HEK293 (cell line): ENCODE data around the gene DAGLB.

ENCODE experiments used
- CTCF ChIA-PET: fragments of 350-600 bp; formaldehyde crosslinking; extraction: SDS; loops from one replicate; lab custom pipeline; 2021; ENCODE audit warnings: antibody characterized with exemption; lab: Yijun Ruan, JAX
- POLR2A ChIA-PET: fragments of 300-600 bp; formaldehyde crosslinking; extraction: SDS; loops from one replicate; lab custom pipeline; 2020; ENCODE audit warnings: antibody characterized with exemption, inconsistent platforms; lab: Yijun Ruan, JAX
- H3K27ac ChIP-seq: fragments of 200-500 bp; sonication (Bioruptor generic); 2 replicates; pipeline ENCODE4 v1.5.1; 2014; ENCODE audit warnings: low read depth, low read length, control low read depth, inconsistent platforms; ENCODE audit errors: extremely low read depth
- H3K36me3 ChIP-seq, 2 experiments: fragments of 200-500 bp in 1 of 2; sonication (Bioruptor generic) in 1 of 2; 1 replicate in 1 of 2; 2 replicates in 1 of 2; pipeline ENCODE4 v1.5.1; 2014 to 2017; ENCODE audit warnings: inconsistent platforms in 2 of 2, low read length in 2 of 2; ENCODE audit not compliant: control insufficient read depth in 2 of 2, insufficient read depth in 1 of 2
- H3K4me1 ChIP-seq: fragments of 200-500 bp; sonication (Bioruptor generic); 2 replicates; pipeline ENCODE4 v1.5.1; 2014; ENCODE audit warnings: mild to moderate bottlenecking, low read length, inconsistent platforms; ENCODE audit not compliant: control insufficient read depth, insufficient read depth
- H3K4me3 ChIP-seq: 2 replicates; pipeline ENCODE4 v1.5.1; 2011; ENCODE audit warnings: low read depth, mild to moderate bottlenecking, control low read depth, low read length, moderate library complexity
- H3K9me3 ChIP-seq: fragments of 200-500 bp; sonication (Bioruptor generic); 2 replicates; pipeline ENCODE4 v1.5.1; 2014; ENCODE audit warnings: low read depth, low read length, inconsistent platforms; ENCODE audit not compliant: control insufficient read depth, insufficient read depth
- GLI4 ChIP-seq: fragments of 450-650 bp; formaldehyde crosslinking; IDR thresholded peaks from 2 replicates; pipeline ENCODE4 v1.5.1; 2016; ENCODE audit warnings: missing biosample characterization, missing genetic modification characterization
- HOXC10 ChIP-seq: sonication (generic); formaldehyde crosslinking; IDR thresholded peaks from 2 replicates; pipeline ENCODE4 v1.8.1; 2023; ENCODE audit warnings: mild to moderate bottlenecking, missing genetic modification reagents
- KLF7 ChIP-seq: fragments of 450-650 bp; formaldehyde crosslinking; IDR thresholded peaks from 2 replicates; pipeline ENCODE4 v1.5.1; 2016; ENCODE audit warnings: missing biosample characterization, missing genetic modification characterization, borderline replicate concordance
- KLF8 ChIP-seq: fragments of 450-650 bp; formaldehyde crosslinking; IDR thresholded peaks from 2 replicates; pipeline ENCODE4 v1.5.1; 2016; ENCODE audit warnings: missing biosample characterization, missing genetic modification characterization
- KLF9 ChIP-seq: fragments of 450-650 bp; formaldehyde crosslinking; IDR thresholded peaks from 2 replicates; pipeline ENCODE4 v1.5.1; 2016; ENCODE audit warnings: missing biosample characterization, missing genetic modification characterization, low read depth
- ZBTB8A ChIP-seq: fragments of 450-650 bp; formaldehyde crosslinking; IDR thresholded peaks from 2 replicates; pipeline ENCODE4 v1.5.1; 2016; ENCODE audit warnings: missing biosample characterization, missing genetic modification characterization
- ZIC2 ChIP-seq: fragments of 450-650 bp; formaldehyde crosslinking; IDR thresholded peaks from 2 replicates; pipeline ENCODE4 v1.5.1; 2016; ENCODE audit warnings: missing biosample characterization, missing genetic modification characterization
- ZNF114 ChIP-seq: fragments of 450-650 bp; formaldehyde crosslinking; IDR thresholded peaks from 2 replicates; pipeline ENCODE4 v1.5.0; 2017; ENCODE audit warnings: missing biosample characterization, missing genetic modification characterization
- ZNF132 ChIP-seq: fragments of 450-650 bp; formaldehyde crosslinking; IDR thresholded peaks from 2 replicates; pipeline ENCODE4 v1.5.1; 2017; ENCODE audit warnings: missing biosample characterization, missing genetic modification characterization, borderline replicate concordance
- ZNF133 ChIP-seq: fragments of 450-650 bp; formaldehyde crosslinking; IDR thresholded peaks from 2 replicates; pipeline ENCODE4 v1.5.1; 2016; ENCODE audit warnings: missing biosample characterization, missing genetic modification characterization
- ZNF140 ChIP-seq: fragments of 450-650 bp; formaldehyde crosslinking; IDR thresholded peaks from 2 replicates; pipeline ENCODE4 v1.5.1; 2016; ENCODE audit warnings: missing biosample characterization, missing genetic modification characterization
- ZNF266 ChIP-seq: fragments of 450-650 bp; formaldehyde crosslinking; IDR thresholded peaks from 2 replicates; pipeline ENCODE4 v1.5.1; 2016; ENCODE audit warnings: missing biosample characterization, missing genetic modification characterization, low read depth
- ZNF350 ChIP-seq: fragments of 450-650 bp; formaldehyde crosslinking; IDR thresholded peaks from 2 replicates; pipeline ENCODE4 v1.5.0; 2017; ENCODE audit warnings: missing biosample characterization, mild to moderate bottlenecking, missing genetic modification characterization
- ZNF416 ChIP-seq: fragments of 450-650 bp; formaldehyde crosslinking; IDR thresholded peaks from 2 replicates; pipeline ENCODE4 v1.5.1; 2016; ENCODE audit warnings: missing biosample characterization, missing genetic modification characterization
- ZNF423 ChIP-seq: fragments of 450-650 bp; formaldehyde crosslinking; IDR thresholded peaks from 2 replicates; pipeline ENCODE4 v1.5.1; 2016; ENCODE audit warnings: missing biosample characterization, missing genetic modification characterization
- ZNF654 ChIP-seq: fragments of 450-650 bp; formaldehyde crosslinking; IDR thresholded peaks from 2 replicates; pipeline ENCODE4 v1.5.1; 2016; ENCODE audit warnings: low read depth, missing biosample characterization, missing genetic modification characterization
- ZNF843 ChIP-seq: fragments of 450-650 bp; formaldehyde crosslinking; IDR thresholded peaks from 2 replicates; pipeline ENCODE4 v1.5.1; 2016; ENCODE audit warnings: missing biosample characterization, missing genetic modification characterization
- ZSCAN23 ChIP-seq: fragments of 450-650 bp; formaldehyde crosslinking; IDR thresholded peaks from 2 replicates; pipeline ENCODE4 v1.5.1; 2016; ENCODE audit warnings: missing biosample characterization, missing genetic modification characterization
- ZSCAN30 ChIP-seq: fragments of 450-650 bp; IDR thresholded peaks from 2 replicates; pipeline ENCODE4 v1.5.1; 2018; ENCODE audit warnings: missing biosample characterization, mild to moderate bottlenecking, missing genetic modification characterization, moderate library complexity
- TF ChIP-seq, protein P1 (sequence below): fragments of 450-650 bp; formaldehyde crosslinking; IDR thresholded peaks from 2 replicates; pipeline ENCODE4 v1.5.1; 2016; ENCODE audit warnings: missing biosample characterization, missing genetic modification characterization
- TF ChIP-seq, protein P2 (sequence below): fragments of 450-650 bp; formaldehyde crosslinking; IDR thresholded peaks from 2 replicates; pipeline ENCODE4 v1.5.1; 2016; ENCODE audit warnings: missing biosample characterization, missing genetic modification characterization
- TF ChIP-seq, protein P3 (sequence below): fragments of 450-650 bp; formaldehyde crosslinking; IDR thresholded peaks from 2 replicates; pipeline ENCODE4 v1.5.1; 2016; ENCODE audit warnings: missing biosample characterization, missing genetic modification characterization
- TF ChIP-seq, protein P4 (sequence below): fragments of 450-650 bp; formaldehyde crosslinking; IDR thresholded peaks from 2 replicates; pipeline ENCODE4 v1.5.1; 2016; ENCODE audit warnings: missing biosample characterization, missing genetic modification characterization

Gene DAGLB

DNA sequence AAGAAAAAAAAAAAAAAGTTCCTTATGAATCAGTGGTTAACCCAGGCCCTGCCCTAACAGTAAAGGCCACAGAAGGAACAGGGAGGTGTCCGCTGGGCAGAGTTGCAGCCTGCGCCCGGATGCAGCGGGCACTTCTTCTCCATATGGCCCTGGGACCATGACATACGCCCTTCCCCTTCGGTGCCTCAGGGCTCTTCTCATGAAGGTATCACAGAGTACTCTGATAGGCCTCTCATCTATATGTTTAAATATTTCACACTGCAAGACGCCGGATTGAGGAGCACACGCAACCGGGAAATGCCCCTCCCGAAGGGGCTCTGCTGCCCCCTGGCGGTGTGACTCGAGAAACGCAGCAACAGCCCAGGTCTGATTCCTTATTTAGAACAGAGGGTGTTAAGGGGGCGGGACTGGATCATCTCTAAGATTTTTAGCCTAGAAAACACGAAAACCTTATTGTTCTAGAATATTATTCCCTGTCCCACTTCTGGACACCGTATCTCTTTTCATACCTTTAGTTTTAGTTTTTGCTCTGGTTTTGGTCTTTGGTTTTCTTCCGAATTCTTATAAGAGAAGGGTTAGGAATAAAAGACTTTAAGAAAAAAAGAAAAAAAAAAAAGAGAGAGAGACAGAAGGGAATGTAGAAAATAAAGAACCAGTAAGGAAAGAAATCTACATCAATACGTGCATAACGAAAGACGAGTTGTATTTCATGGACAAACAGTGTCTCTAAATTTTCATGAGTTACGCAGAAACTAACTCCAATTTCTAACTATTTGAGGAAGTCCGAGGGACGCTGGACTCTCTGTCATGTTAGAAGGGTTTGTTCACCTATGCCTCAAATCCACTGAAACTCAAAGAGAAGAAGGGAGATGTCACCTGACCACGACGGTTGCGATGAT, 12.0 kb downstream of the DAGLB start:
- no peak overlapping the region for H3K27ac ChIP-seq
- H3K36me3 ChIP-seq = peaks cover 4 to 25% of the 10 kb centered on the region in 2 experiments; a peak in 2 of 3 replicates
- no peaks in the 10 kb centered on the region for H3K9me3 ChIP-seq
- ChIA-PET POLR2A (no interaction called here), CTCF (interaction anchor here (0.7 to 1.5 kb wide), 8 partner anchors 8 to 483 kb away, joined by 3 to 5 read pairs (median 4); no protein-coding TSS in a partner anchor)
- H3K4me1 ChIP-seq = no peaks in the 10 kb centered on the region
- no peak overlapping the region for H3K4me3 ChIP-seq
- TF ChIP-seq ZNF423 (no peak), ZNF654 (peak; percentile 65), KLF8 (tag by site-specific recombination) (0 out of 2 replicates have a peak, but pooled peaks have one; percentile 19), GLI4 (tag by site-specific recombination) (no peak), HOXC10 (no peak), KLF7 (tag by site-specific recombination) (no peak), KLF9 (no peak), ZSCAN30 (tag by site-specific recombination) (no peak), ZNF266 (no peak)
- TF ChIP-seq, protein P1, sequence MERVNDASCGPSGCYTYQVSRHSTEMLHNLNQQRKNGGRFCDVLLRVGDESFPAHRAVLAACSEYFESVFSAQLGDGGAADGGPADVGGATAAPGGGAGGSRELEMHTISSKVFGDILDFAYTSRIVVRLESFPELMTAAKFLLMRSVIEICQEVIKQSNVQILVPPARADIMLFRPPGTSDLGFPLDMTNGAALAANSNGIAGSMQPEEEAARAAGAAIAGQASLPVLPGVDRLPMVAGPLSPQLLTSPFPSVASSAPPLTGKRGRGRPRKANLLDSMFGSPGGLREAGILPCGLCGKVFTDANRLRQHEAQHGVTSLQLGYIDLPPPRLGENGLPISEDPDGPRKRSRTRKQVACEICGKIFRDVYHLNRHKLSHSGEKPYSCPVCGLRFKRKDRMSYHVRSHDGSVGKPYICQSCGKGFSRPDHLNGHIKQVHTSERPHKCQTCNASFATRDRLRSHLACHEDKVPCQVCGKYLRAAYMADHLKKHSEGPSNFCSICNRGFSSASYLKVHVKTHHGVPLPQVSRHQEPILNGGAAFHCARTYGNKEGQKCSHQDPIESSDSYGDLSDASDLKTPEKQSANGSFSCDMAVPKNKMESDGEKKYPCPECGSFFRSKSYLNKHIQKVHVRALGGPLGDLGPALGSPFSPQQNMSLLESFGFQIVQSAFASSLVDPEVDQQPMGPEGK (tag by site-specific recombination) = 0 out of 2 replicates have a peak, but pooled peaks have one; percentile 26
- TF ChIP-seq, protein P2, sequence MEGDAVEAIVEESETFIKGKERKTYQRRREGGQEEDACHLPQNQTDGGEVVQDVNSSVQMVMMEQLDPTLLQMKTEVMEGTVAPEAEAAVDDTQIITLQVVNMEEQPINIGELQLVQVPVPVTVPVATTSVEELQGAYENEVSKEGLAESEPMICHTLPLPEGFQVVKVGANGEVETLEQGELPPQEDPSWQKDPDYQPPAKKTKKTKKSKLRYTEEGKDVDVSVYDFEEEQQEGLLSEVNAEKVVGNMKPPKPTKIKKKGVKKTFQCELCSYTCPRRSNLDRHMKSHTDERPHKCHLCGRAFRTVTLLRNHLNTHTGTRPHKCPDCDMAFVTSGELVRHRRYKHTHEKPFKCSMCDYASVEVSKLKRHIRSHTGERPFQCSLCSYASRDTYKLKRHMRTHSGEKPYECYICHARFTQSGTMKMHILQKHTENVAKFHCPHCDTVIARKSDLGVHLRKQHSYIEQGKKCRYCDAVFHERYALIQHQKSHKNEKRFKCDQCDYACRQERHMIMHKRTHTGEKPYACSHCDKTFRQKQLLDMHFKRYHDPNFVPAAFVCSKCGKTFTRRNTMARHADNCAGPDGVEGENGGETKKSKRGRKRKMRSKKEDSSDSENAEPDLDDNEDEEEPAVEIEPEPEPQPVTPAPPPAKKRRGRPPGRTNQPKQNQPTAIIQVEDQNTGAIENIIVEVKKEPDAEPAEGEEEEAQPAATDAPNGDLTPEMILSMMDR (tag by site-specific recombination) = 0 out of 2 replicates have a peak, but pooled peaks have one; percentile 22

DNA sequence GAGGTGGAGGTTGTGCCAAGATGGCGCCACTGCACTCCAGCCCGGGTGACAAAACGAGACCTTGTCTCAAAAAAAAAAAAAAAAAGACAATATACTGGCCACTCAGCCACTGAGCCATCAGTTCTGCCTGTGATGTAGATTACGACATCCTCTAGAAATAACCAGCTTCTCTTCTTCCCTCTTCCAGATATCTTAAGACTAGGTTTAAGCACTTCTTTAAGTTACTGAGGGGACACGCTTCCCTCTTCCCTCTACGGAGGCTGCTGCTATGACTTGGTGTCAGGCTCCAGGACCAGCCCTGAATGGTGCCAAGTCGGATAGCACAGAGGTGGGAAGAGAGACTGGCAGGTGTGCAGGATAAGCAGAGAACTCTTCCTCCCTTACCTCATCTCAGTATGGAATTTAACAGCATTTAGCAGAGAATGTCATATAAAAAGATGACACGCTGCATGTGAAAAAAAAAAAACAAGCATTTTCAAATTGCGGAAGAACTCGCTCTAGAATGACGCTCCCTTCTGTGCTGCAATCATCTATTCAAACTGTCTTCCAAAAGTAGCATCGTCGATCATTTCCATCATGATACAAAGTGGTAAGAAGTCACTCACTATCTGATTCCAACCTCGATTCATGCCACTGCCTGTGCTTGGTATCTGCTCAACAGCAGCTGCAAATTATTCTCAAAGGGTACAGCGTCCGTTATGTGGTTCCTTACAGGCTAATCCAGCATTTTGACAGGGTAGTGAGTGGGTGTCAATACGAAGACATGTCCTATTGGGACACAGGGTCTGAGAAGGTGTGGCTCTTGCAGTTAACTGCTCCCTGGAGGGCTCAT, 13.8 kb downstream of the DAGLB start:
- Histone ChIP-seq H3K9me3 (no peaks in the 10 kb centered on the region), H3K4me3 (no peak overlapping the region)
- POLR2A ChIA-PET = interaction anchor here (0.7 kb wide), 1 partner anchor 815 kb away, joined by 4 read pairs; no protein-coding TSS in a partner anchor
- TF ChIP-seq ZSCAN23 (tag by site-specific recombination) (no peak), ZNF140 (tag by site-specific recombination) (no peak), ZBTB8A (no peak), ZNF133 (tag by site-specific recombination) (no peak), KLF7 (tag by site-specific recombination) (no peak), ZNF416 (tag by site-specific recombination) (no peak), ZIC2 (no peak), ZNF132 (tag by site-specific recombination) (no peak), ZNF114 (tag by site-specific recombination) (no peak), ZNF843 (tag by site-specific recombination) (no peak), ZNF350 (tag by site-specific recombination) (no peak), HOXC10 (no peak), ZNF266 (no peak)
- TF ChIP-seq, protein P3, sequence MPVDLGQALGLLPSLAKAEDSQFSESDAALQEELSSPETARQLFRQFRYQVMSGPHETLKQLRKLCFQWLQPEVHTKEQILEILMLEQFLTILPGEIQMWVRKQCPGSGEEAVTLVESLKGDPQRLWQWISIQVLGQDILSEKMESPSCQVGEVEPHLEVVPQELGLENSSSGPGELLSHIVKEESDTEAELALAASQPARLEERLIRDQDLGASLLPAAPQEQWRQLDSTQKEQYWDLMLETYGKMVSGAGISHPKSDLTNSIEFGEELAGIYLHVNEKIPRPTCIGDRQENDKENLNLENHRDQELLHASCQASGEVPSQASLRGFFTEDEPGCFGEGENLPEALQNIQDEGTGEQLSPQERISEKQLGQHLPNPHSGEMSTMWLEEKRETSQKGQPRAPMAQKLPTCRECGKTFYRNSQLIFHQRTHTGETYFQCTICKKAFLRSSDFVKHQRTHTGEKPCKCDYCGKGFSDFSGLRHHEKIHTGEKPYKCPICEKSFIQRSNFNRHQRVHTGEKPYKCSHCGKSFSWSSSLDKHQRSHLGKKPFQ (tag by site-specific recombination) = no peak
- TF ChIP-seq, protein P4, sequence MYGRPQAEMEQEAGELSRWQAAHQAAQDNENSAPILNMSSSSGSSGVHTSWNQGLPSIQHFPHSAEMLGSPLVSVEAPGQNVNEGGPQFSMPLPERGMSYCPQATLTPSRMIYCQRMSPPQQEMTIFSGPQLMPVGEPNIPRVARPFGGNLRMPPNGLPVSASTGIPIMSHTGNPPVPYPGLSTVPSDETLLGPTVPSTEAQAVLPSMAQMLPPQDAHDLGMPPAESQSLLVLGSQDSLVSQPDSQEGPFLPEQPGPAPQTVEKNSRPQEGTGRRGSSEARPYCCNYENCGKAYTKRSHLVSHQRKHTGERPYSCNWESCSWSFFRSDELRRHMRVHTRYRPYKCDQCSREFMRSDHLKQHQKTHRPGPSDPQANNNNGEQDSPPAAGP (tag by site-specific recombination) = no peak
- TF ChIP-seq, all 188 proteins: peak for 0
- Histone ChIP-seq H3K27ac (no peak overlapping the region), H3K4me1 (no peaks in the 10 kb centered on the region; the same call in 1 of the 2 replicates), H3K36me3 (peaks cover 14 to 24% of the 10 kb centered on the region in 2 experiments; a peak in 2 of 3 replicates)
- CTCF ChIA-PET = interaction anchor here (0.6 to 1.2 kb wide), 3 partner anchors 14 to 663 kb away, joined by 3 read pairs; partner anchors contain the start of gene DAGLB
